ENCODE results near the gene WWC1. TPM values are rescaled to one million over a fixed set of nuclear protein-coding genes. Genes with fewer than 3 reads are reported as not detected.

Gene WWC1
- total RNA-seq, 1 experiment from 2014 or later = 29.4 TPM

- Histone ChIP-seq H3K4me3 (ENCODE audit: low read depth in 2 of 2, low read length in 2 of 2) (no peak overlapping the region), H3K27ac (ENCODE audit: low read length) (no peak overlapping the region), H3K36me3 (ENCODE audit: control insufficient read depth, insufficient read depth, low read length) (no peaks in the 10 kb centered on the region), H3K4me1 (ENCODE audit: control insufficient read depth, insufficient read depth, low read length) (no peaks in the 10 kb centered on the region), H3K9me3 (ENCODE audit: control insufficient read depth, insufficient read depth, low read depth, low read length) (no peaks in the 10 kb centered on the region), H3K27me3 (ENCODE audit: control insufficient read depth, insufficient read depth, low read length) (no peaks in the 10 kb centered on the region)
- intact Hi-C loops (cut with micrococcal nuclease; ENCODE audit: unreplicated experiment) (no loop called here), in situ Hi-C loops (cut with HindIII; ENCODE audit: low pct_unique_long_range_greater_than_20kb, low sequenced_read_pairs) (no loop called here)
- ChIA-PET POLR2A (no interaction called here), CTCF (no interaction called here)
- ATAC-seq = no peak
- no TSS peak for BruUV-seq (replicated peaks)
- TF ChIP-seq POLR2AphosphoS5 (IDR thresholded peaks at IDR 0.05; ENCODE audit: low read depth, low read length) (no peak), CTCF (IDR thresholded peaks at IDR 0.05) (no peak), TCF7L2 (IDR thresholded peaks at IDR 0.05; ENCODE audit: low read depth, low read length) (no peak), SIN3A (IDR thresholded peaks at IDR 0.05; ENCODE audit: borderline replicate concordance, insufficient read depth, low read depth, low read length) (no peak)
- TF ChIP-seq, protein P1, sequence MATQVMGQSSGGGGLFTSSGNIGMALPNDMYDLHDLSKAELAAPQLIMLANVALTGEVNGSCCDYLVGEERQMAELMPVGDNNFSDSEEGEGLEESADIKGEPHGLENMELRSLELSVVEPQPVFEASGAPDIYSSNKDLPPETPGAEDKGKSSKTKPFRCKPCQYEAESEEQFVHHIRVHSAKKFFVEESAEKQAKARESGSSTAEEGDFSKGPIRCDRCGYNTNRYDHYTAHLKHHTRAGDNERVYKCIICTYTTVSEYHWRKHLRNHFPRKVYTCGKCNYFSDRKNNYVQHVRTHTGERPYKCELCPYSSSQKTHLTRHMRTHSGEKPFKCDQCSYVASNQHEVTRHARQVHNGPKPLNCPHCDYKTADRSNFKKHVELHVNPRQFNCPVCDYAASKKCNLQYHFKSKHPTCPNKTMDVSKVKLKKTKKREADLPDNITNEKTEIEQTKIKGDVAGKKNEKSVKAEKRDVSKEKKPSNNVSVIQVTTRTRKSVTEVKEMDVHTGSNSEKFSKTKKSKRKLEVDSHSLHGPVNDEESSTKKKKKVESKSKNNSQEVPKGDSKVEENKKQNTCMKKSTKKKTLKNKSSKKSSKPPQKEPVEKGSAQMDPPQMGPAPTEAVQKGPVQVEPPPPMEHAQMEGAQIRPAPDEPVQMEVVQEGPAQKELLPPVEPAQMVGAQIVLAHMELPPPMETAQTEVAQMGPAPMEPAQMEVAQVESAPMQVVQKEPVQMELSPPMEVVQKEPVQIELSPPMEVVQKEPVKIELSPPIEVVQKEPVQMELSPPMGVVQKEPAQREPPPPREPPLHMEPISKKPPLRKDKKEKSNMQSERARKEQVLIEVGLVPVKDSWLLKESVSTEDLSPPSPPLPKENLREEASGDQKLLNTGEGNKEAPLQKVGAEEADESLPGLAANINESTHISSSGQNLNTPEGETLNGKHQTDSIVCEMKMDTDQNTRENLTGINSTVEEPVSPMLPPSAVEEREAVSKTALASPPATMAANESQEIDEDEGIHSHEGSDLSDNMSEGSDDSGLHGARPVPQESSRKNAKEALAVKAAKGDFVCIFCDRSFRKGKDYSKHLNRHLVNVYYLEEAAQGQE (IDR thresholded peaks at IDR 0.05; ENCODE audit: insufficient read depth in 1 of 2, low read depth in 2 of 2, low read length in 1 of 2) = no peak
- DNase-seq (ENCODE audit: low read depth, low spot score) = no peak
Measured at GRCh38 chr5:168353216-168353957, 61.9 kb downstream of the WWC1 start.

DNA sequence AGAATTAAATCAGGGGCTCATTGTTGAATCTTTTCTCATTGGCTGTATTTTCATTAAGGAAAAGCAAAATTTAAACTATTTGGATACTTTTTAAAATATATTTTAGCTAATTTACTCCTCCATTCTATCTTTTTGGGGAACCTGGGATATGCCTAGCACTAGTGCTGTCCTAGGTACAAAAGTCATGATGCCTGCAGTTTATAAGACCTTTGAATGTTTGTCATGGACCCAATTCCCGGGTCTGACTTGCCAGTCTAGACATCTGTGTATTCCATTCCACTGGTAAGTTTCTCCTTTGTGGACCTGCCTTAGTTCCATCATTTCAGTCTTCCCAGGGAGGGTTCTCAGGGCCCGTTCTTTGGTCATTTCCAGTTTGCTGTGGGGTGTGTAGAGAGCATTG, 63.0 kb downstream of the WWC1 start:
- H3K36me3 ChIP-seq (ENCODE audit: control insufficient read depth, insufficient read depth, low read length) = no peaks in the 10 kb centered on the region
- H3K9me3 ChIP-seq (ENCODE audit: control insufficient read depth, insufficient read depth, low read depth, low read length) = no peaks in the 10 kb centered on the region
- ATAC-seq = no peak
- no peaks in the 10 kb centered on the region for H3K4me1 ChIP-seq (ENCODE audit: control insufficient read depth, insufficient read depth, low read length)
- intact Hi-C loops (cut with micrococcal nuclease; ENCODE audit: unreplicated experiment) = no loop called here
- DNase-seq (ENCODE audit: low read depth, low spot score) = no peak
- BruUV-seq (replicated peaks) = no TSS peak
- in situ Hi-C loops (cut with HindIII; ENCODE audit: low pct_unique_long_range_greater_than_20kb, low sequenced_read_pairs) = no loop called here
- TF ChIP-seq CTCF (IDR thresholded peaks at IDR 0.05) = no peak
- no peak for TF ChIP-seq POLR2AphosphoS5 (IDR thresholded peaks at IDR 0.05; ENCODE audit: low read depth, low read length)
- no peak for TF ChIP-seq TCF7L2 (IDR thresholded peaks at IDR 0.05; ENCODE audit: low read depth, low read length)
- TF ChIP-seq SIN3A (IDR thresholded peaks at IDR 0.05; ENCODE audit: borderline replicate concordance, insufficient read depth, low read depth, low read length) = no peak
- TF ChIP-seq, protein P1 (IDR thresholded peaks at IDR 0.05; ENCODE audit: insufficient read depth in 1 of 2, low read depth in 2 of 2, low read length in 1 of 2) = no peak
- no peaks in the 10 kb centered on the region for H3K27me3 ChIP-seq (ENCODE audit: control insufficient read depth, insufficient read depth, low read length)
- ChIA-PET CTCF (no interaction called here), POLR2A (no interaction called here)
- no peak overlapping the region for H3K27ac ChIP-seq (ENCODE audit: low read length)
- H3K4me3 ChIP-seq (ENCODE audit: low read depth in 2 of 2, low read length in 2 of 2) = no peak overlapping the region

All from Panc1 (cell line).